Stimulated activated CD4-positive, alpha-beta T cell treated with anti-CD3 and anti-CD28 coated beads, Interleukin-4, amount 100 ng/mL, for 4 hours (primary cell): ENCODE results near the gene SLC15A2.
"Not testable (repeated sequence)": the region's sequence is repeated elsewhere in the genome, so short reads cannot be mapped to it uniquely, and the experiment has no call there.

Experiments
- DNase-seq, 2 experiments: peaks; one replicate each; pipeline ENCODE4 v3.0.0-alpha.2; 2020

Gene SLC15A2

GRCh38 chr3:121938141-121938855 lies 44.1 kb downstream of the SLC15A2 start:
- DNase-seq: not testable (repeated sequence)

- DNase-seq: no peak
Measured at GRCh38 chr3:121941592-121941991, 47.4 kb downstream of the SLC15A2 start.

- no peak for DNase-seq
Measured at GRCh38 chr3:121942116-121942786, 48.0 kb downstream of the SLC15A2 start.

- DNase-seq: no peak
Measured at GRCh38 chr3:121943431-121943830, 49.2 kb downstream of the SLC15A2 start.

- no peak for DNase-seq
Measured at GRCh38 chr3:121948641-121949040, 54.4 kb downstream of the SLC15A2 start.

GRCh38 chr3:121951291-121951919 lies 57.2 kb downstream of the SLC15A2 start:
- no peak for DNase-seq

DNA sequence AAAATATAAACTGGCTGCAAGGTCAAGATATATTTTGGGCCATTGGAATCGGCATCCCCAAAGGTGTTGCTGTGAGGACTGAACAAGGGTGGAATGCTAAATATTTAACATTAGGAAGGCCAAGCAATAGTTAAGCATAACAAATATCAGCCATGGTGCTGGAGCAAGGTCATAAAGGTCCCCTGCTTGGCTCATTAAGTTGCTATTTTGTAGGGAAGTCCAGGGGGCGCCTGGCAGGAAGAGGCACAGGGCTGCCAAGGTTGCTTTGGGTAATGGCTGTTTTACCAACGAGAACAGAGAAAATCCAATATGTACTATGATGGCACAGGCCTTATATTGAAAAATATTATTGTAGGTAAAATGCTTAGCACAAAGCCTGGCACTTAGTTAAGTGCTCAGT lies 62.2 kb downstream of the SLC15A2 start:
- DNase-seq: no peak

DNA sequence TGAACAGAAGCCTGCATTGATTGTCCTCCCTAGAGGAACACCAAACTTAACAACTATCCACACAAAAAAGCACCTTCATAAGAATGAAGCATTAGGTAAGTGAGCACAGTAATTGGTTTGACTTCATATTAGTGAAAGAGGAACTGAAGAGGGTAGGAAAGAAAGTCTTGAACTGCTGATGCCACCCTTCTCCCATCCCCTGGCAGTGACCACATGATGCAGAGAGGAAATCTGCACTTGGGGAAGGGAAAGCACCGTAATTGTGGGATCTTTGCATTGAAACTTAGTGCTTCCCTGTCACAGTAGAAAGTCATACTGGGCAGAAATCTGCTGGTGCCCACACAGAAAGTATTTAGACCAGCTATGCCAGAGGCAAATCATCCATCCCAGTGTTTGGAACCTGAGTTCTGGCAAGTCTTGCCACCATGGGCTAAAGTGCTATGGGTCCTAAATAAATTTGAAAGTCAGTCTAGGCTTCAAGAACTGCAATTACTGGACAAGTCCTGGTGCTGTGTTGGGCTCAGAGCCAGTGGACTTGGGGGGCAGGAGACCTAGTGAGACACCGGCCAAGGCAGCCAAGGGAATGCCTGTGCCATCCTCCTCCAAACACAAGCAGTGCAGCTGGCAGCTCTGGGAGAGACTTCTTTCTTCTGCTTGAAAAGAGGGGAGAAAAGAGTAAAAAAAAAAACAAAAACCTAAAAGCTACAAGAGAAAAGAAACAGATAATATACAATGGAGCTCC lies 63.6 kb downstream of the SLC15A2 start:
- no peak for DNase-seq

DNA sequence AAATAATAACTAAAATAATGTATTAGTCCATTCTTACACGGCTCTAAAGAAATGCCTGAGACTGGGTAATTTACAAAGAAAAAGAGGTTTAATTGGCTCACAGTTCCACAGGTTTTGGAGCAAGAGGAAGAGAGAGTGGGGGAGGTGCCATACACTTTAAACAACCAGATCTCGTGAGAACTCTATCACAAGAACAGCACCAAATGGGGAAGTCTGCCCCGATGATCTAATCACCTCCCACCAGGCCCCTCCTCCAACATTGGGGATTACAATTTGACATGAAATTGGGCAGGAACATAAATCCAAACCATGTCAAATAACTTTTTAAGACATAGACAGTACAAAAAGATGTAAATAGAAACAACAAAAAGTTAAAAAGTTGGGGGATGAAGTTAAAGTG lies 64.6 kb downstream of the SLC15A2 start:
- no peak for DNase-seq

- no peak for DNase-seq
Measured at GRCh38 chr3:121961283-121961682, 67.1 kb downstream of the SLC15A2 start.

DNA sequence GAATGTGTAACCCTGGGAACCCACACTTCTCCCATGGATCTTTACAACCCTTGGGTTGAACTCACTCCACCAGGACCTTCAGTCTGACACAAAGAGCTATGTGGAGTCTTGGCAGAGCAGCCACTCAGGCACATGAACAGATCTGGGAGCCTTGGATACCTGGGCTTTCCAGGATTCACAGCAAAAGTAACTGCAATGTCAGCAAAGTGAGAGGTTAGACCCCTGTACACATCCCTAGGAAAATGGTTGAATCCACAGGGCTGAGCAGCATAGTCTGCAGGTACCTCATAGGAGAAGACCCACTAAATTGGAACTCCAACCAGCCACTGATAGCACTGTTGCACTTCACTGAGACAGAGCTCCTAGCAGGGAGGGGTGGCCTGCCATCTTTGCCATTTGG lies 68.2 kb downstream of the SLC15A2 start:
- no peak for DNase-seq

DNA sequence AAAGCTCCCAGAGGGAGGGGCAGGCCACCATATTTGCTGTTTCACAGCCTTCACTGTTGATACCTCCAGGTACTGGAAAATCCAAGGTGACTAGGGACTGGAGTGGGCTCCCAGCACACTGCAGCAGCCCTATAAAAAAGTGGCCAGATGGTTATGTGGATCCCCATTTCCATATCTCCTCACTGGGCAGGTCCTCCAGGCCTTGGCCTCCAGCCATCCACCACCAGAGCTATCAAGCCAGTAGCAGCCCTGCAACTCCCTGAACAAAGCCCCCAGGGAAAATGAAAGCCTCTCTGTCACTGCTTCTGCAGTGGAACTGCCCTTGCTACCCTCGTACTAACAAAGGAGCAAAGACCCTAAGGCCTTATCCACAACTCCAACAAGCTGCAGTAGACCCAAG lies 69.4 kb downstream of the SLC15A2 start:
- no peak for DNase-seq

GRCh38 chr3:121969631-121970030 lies 75.4 kb downstream of the SLC15A2 start:
- no peak for DNase-seq

- DNase-seq: no peak
Measured at GRCh38 chr3:121970047-121970446, 75.8 kb downstream of the SLC15A2 start.

- DNase-seq: no peak
Measured at GRCh38 chr3:121974601-121975111, 80.5 kb downstream of the SLC15A2 start.

GRCh38 chr3:121975702-121976302 lies 81.6 kb downstream of the SLC15A2 start:
- no peak for DNase-seq

DNA sequence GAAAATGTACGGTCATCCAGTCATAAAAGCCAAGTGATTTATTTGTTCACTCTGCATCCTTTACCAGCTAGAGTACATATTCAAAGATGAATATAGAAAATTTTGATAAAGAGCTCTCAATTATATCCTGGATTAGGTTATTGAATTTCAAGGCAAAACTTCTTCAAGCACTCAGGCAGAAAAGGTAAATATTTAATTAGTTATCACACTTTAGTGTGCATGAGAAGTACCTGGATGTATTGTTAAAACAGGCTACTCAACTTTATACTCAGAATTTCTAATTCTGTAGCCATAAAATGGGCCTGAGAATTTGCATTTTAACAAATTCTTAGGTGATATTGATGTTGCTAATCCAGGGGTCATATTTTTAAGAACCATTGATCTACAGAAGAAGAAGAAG lies 82.5 kb downstream of the SLC15A2 start:
- DNase-seq: no peak

GRCh38 chr3:121979246-121979645 lies 85.0 kb downstream of the SLC15A2 start:
- DNase-seq: no peak

DNA sequence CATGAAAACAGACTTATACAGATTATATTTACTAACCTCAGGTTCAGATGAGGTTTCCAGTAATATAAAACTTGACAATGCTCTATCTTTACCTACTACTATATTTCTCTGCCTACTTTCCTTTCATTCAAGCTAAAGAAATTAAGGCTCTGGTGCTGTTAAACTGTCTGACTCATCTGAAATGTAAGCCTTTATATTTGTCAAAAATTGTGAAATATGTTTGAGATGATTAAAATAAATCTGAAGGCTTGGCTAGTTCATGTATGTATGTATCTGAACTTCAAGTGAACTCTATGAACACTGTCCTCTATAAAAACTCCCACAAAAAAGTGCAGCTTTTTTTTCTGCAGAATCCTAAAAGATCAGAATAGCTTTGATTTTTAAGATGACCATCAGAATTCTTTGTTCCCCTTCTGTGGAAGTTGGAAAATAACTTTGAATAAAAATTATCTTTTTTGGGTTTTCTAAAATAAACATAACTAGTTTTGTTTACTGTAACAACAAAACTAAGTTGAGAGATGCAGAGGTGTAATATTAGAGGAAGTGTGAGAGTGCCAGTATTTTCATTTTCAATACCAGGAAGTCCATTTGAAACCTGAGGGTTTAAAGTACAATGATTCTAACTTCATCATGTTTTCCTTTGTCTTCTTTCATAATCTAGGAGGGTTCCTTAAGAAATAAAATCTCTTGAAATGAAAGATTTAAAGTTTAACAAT lies 85.7 kb downstream of the SLC15A2 start:
- DNase-seq: no peak

DNA sequence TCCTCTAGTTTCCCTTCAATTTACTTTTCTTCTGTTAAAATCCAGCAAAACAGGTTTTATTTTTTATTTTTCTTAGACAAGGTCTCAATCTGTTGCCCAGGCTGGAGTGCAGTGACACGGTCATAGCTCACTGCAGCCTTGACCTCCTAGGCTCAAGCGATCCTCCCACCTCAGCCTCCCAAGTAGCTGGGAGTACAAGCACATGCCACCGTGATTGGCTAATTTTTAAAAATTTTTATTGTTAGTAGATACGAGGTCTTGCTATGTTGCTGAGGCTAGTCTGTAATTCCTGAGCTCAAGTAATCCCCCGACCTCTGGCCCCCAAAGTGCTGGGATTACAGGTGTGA lies 86.2 kb downstream of the SLC15A2 start:
- no peak for DNase-seq

DNA sequence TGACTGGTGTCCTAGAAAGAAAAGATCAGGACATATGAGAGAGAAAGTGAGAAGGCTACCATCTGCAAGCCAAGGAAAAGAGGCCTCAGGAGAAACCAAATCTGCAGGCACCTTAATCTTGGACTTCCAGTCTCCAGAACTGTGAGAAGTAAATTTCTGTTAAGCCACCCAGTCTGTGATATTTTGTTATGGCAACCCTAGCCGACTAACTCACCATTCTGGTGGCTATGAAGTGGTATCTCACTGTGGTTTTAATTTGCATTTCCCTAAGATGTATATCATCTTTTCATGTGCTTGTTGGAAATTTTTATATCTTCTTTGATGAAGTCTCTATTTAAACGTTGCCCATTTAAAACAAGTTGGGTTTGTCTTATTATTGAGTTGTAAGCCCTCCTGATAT lies 87.3 kb downstream of the SLC15A2 start:
- no peak for DNase-seq

- no peak for DNase-seq
Measured at GRCh38 chr3:121985846-121986245, 91.6 kb downstream of the SLC15A2 start.
